Mesenchymal stem cell (in vitro differentiated cells and primary cell): ENCODE measurements around the gene ACSF2.

Experiments
- DNase-seq: peaks from one replicate; pipeline ENCODE4 v3.0.0-alpha.2; 2013
- H2AFZ ChIP-seq: one replicate; pipeline ENCODE4 v1.6.1; 2013; ENCODE audit warnings: low read depth, mild to moderate bottlenecking, control low read depth, inconsistent platforms, low read length, moderate library complexity
- H2AK5ac ChIP-seq: 2 replicates; pipeline ENCODE4 v1.6.1; 2013; ENCODE audit warnings: low read length, moderate library complexity, mild to moderate bottlenecking, inconsistent platforms; ENCODE audit not compliant: severe bottlenecking
- H2BK120ac ChIP-seq: one replicate; pipeline ENCODE4 v1.6.1; 2013; ENCODE audit warnings: low read depth, mild to moderate bottlenecking, inconsistent platforms, low read length, moderate library complexity
- H2BK12ac ChIP-seq, 2 experiments: one replicate each; pipeline ENCODE4 v1.6.1; 2013; ENCODE audit warnings: inconsistent platforms in 2 of 2, low read length in 2 of 2, mild to moderate bottlenecking in 2 of 2, moderate library complexity in 2 of 2, control low read depth in 1 of 2
- H2BK15ac ChIP-seq: one replicate; pipeline ENCODE4 v1.6.1; 2013; ENCODE audit warnings: mild to moderate bottlenecking, low read depth, inconsistent platforms; ENCODE audit not compliant: poor library complexity, severe bottlenecking
- H2BK5ac ChIP-seq: 2 replicates; pipeline ENCODE4 v1.6.1; 2013; ENCODE audit warnings: low read depth, mild to moderate bottlenecking, low read length, control low read depth, inconsistent platforms; ENCODE audit not compliant: poor library complexity, severe bottlenecking
- H3K14ac ChIP-seq, 2 experiments: one replicate each; pipeline ENCODE4 v1.6.1; 2013; ENCODE audit warnings: inconsistent platforms in 2 of 2, low read length in 2 of 2, control low read depth in 1 of 2, mild to moderate bottlenecking in 1 of 2, moderate library complexity in 1 of 2
- H3K18ac ChIP-seq, 2 experiments: one replicate each; pipeline ENCODE4 v1.6.1; 2013; ENCODE audit warnings: inconsistent platforms in 2 of 2, low read length in 2 of 2, control low read depth in 1 of 2, low read depth in 1 of 2, mild to moderate bottlenecking in 1 of 2
- H3K23ac ChIP-seq, 2 experiments: one replicate each; pipeline ENCODE4 v1.6.1; 2013; ENCODE audit warnings: inconsistent platforms in 2 of 2, low read length in 2 of 2, mild to moderate bottlenecking in 2 of 2, moderate library complexity in 2 of 2, control low read depth in 1 of 2
- H3K27ac ChIP-seq: 2 replicates; pipeline ENCODE4 v1.5.1; 2013; ENCODE audit warnings: mild to moderate bottlenecking, moderate library complexity, low read length, control low read depth, inconsistent platforms; ENCODE audit not compliant: poor library complexity, severe bottlenecking
- H3K27me3 ChIP-seq, 2 experiments: 2 replicates each; pipeline versions ENCODE4 v1.6.1 to v1.7.0; 2013; ENCODE audit warnings: low read length in 2 of 2, mild to moderate bottlenecking in 2 of 2, moderate library complexity in 2 of 2, control low read depth in 1 of 2, inconsistent platforms in 1 of 2; ENCODE audit not compliant: control insufficient read depth in 1 of 2, insufficient read depth in 1 of 2
- H3K36me3 ChIP-seq, 2 experiments: 2 replicates each; pipeline versions ENCODE4 v1.6.1 to v1.7.0; 2013; ENCODE audit warnings: low read length in 2 of 2, control low read depth in 1 of 2, inconsistent platforms in 1 of 2, low read depth in 1 of 2, mild to moderate bottlenecking in 1 of 2; ENCODE audit not compliant: insufficient read depth in 2 of 2, control insufficient read depth in 1 of 2
- H3K4ac ChIP-seq, 2 experiments: one replicate each; pipeline ENCODE4 v1.6.1; 2013; ENCODE audit warnings: inconsistent platforms in 2 of 2, low read length in 2 of 2, mild to moderate bottlenecking in 2 of 2, moderate library complexity in 2 of 2, control low read depth in 1 of 2, low read depth in 1 of 2
- H3K4me1 ChIP-seq: 2 replicates; pipeline ENCODE4 v1.6.1; 2013; ENCODE audit warnings: low read depth, low read length, control low read depth; ENCODE audit not compliant: control insufficient read depth, insufficient read depth
- H3K4me2 ChIP-seq: 2 replicates; pipeline ENCODE4 v1.6.1; 2013; ENCODE audit warnings: low read length, mild to moderate bottlenecking, inconsistent platforms; ENCODE audit not compliant: poor library complexity, severe bottlenecking
- H3K4me3 ChIP-seq, 2 experiments: 2 replicates each; pipeline versions ENCODE4 v1.5.1 to v1.7.0; 2013; ENCODE audit warnings: low read length in 2 of 2, mild to moderate bottlenecking in 2 of 2, control low read depth in 1 of 2, low read depth in 1 of 2; ENCODE audit not compliant: insufficient read depth in 1 of 2
- H3K79me1 ChIP-seq: replicated peaks from 2 replicates; pipeline ENCODE4 v1.6.1; 2013; ENCODE audit warnings: mild to moderate bottlenecking, control low read depth, low read length, inconsistent platforms; ENCODE audit not compliant: poor library complexity, severe bottlenecking
- H3K9ac ChIP-seq: 2 replicates; pipeline ENCODE4 v1.7.0; 2013; ENCODE audit warnings: mild to moderate bottlenecking, low read length, moderate library complexity
- H3K9me3 ChIP-seq: 2 replicates; pipeline ENCODE4 v1.7.0; 2013; ENCODE audit warnings: mild to moderate bottlenecking, low read length; ENCODE audit not compliant: control insufficient read depth
- H4K8ac ChIP-seq: one replicate; pipeline ENCODE4 v1.6.1; 2013; ENCODE audit warnings: inconsistent platforms, mild to moderate bottlenecking, low read length, moderate library complexity
- H4K91ac ChIP-seq: one replicate; pipeline ENCODE4 v1.6.1; 2013; ENCODE audit warnings: mild to moderate bottlenecking, low read length, inconsistent platforms
- WGBS: methylation state at CpG from one replicate; pipeline ENCODE4 v1.1.7; 2013; ENCODE audit warnings: mixed read lengths; 5-methylcytosine and 5-hydroxymethylcytosine counted together

ACSF2 gene

DNA sequence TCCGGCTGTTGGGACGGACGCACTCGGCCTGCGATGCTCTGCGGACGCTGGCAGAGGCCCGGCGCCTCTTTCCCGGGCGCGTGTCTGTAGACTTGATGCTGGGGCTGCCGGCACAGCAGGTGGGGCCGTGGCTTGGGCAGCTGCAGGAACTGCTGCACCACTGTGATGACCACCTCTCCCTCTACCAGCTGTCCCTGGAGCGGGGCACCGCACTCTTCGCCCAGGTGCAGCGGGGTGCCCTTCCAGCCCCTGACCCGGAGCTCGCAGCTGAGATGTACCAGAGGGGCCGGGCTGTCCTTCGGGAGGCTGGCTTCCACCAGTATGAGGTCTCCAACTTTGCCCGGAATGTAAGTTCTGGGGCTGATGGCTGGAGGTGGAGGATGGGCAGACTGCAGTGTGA is 56.1 kb downstream of the ACSF2 start:
- Histone ChIP-seq H3K79me1 (peaks cover 25% of the 10 kb centered on the region), H2AFZ (no peak overlapping the region), H3K14ac (no peak overlapping the region), H3K36me3 (peaks cover 38 to 43% of the 10 kb centered on the region in 2 experiments), H3K18ac (peak overlapping the region in 1 of 2 experiments; percentile 26), H3K4me1 (peaks cover 12% of the 10 kb centered on the region), H3K9ac (peak overlapping the region; percentile 62), H2BK15ac (no peak overlapping the region), H2BK12ac (peak overlapping the region in 1 of 2 experiments; percentile 93), H2BK5ac (no peak overlapping the region), H3K4me3 (no peak overlapping the region), H3K27me3 (no peaks in the 10 kb centered on the region), H3K23ac (no peak overlapping the region), H3K4me2 (no peak overlapping the region), H4K91ac (peak overlapping the region; percentile 49), H2AK5ac (peak overlapping the region; percentile 47), H3K4ac (no peak overlapping the region), H3K27ac (no peak overlapping the region), H4K8ac (peak overlapping the region; percentile 19), H2BK120ac (no peak overlapping the region), H3K9me3 (no peaks in the 10 kb centered on the region)
- WGBS: 90% methylated on average over 23 of the region's 23 CpGs
- no peak for DNase-seq

DNA sequence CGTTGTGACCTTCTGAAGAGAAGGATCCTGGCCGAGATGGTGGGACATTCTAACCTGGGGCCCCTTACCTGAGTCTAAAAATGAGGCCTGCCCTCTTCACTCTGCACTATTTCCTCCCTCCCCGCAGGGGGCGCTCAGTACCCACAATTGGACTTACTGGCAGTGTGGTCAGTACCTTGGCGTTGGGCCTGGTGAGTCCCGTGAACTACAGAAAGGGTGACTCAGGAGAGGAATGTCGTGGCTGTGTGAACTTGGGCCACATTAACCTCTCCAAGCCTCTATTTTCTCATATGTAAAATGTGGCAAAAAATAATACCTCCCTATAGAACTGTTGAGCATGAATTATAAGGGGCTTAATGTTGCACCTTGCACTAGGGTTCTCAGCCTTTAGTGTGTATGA is 56.5 kb downstream of the ACSF2 start:
- WGBS: 4% methylated on average over 4 of the region's 7 CpGs
- no peak overlapping the region for H3K23ac ChIP-seq
- peak overlapping the region; percentile 40 for H3K27ac ChIP-seq
- no peak overlapping the region for H2BK120ac ChIP-seq
- peaks cover 12% of the 10 kb centered on the region for H3K4me1 ChIP-seq
- H3K4ac ChIP-seq: no peak overlapping the region
- H2BK12ac ChIP-seq: peak overlapping the region in 1 of 2 experiments; percentile 93
- H3K4me2 ChIP-seq: no peak overlapping the region
- H3K4me3 ChIP-seq: peak overlapping the region in 1 of 2 experiments; percentile 19
- peak overlapping the region in 1 of 2 experiments; percentile 24 for H3K18ac ChIP-seq
- H3K27me3 ChIP-seq: no peaks in the 10 kb centered on the region
- no peak overlapping the region for H2AFZ ChIP-seq
- H4K8ac ChIP-seq: no peak overlapping the region
- no peak overlapping the region for H3K14ac ChIP-seq
- no peaks in the 10 kb centered on the region for H3K9me3 ChIP-seq
- H2AK5ac ChIP-seq: no peak overlapping the region
- H2BK15ac ChIP-seq: no peak overlapping the region
- H3K36me3 ChIP-seq: peaks cover 42 to 47% of the 10 kb centered on the region in 2 experiments
- no peak overlapping the region for H2BK5ac ChIP-seq
- no peak overlapping the region for H4K91ac ChIP-seq
- H3K79me1 ChIP-seq: peaks cover 25% of the 10 kb centered on the region
- peak overlapping the region; percentile 86 for H3K9ac ChIP-seq
- peak; percentile 96 for DNase-seq

GRCh38 chr17:50483266-50483665 is 57.2 kb downstream of the ACSF2 start:
- Histone ChIP-seq H2AFZ (no peak overlapping the region), H3K36me3 (peaks cover 46 to 48% of the 10 kb centered on the region in 2 experiments), H4K8ac (peak overlapping the region; percentile 7), H2BK15ac (peak overlapping the region; percentile 73), H2BK12ac (no peak overlapping the region), H4K91ac (no peak overlapping the region), H2BK120ac (peak overlapping the region; percentile 24), H3K4me1 (peaks cover 11% of the 10 kb centered on the region), H3K27me3 (no peaks in the 10 kb centered on the region), H3K4ac (peak overlapping the region in 1 of 2 experiments; percentile 6), H3K9ac (peak overlapping the region; percentile 86), H3K23ac (no peak overlapping the region), H3K14ac (no peak overlapping the region), H3K9me3 (no peaks in the 10 kb centered on the region), H2BK5ac (no peak overlapping the region), H3K18ac (no peak overlapping the region), H3K4me2 (no peak overlapping the region), H3K79me1 (peaks cover 25% of the 10 kb centered on the region), H3K4me3 (no peak overlapping the region), H3K27ac (no peak overlapping the region), H2AK5ac (no peak overlapping the region)
- DNase-seq: no peak
- WGBS: 92% methylated on average over 5 of the region's 5 CpGs

- Histone ChIP-seq H3K9ac (peak overlapping the region; percentile 86), H2BK15ac (no peak overlapping the region), H4K8ac (no peak overlapping the region), H2BK12ac (no peak overlapping the region), H4K91ac (no peak overlapping the region), H3K4me3 (no peak overlapping the region), H3K79me1 (peaks cover 24% of the 10 kb centered on the region), H2BK120ac (no peak overlapping the region), H2AK5ac (no peak overlapping the region), H3K27ac (no peak overlapping the region), H3K36me3 (peaks cover 45 to 48% of the 10 kb centered on the region in 2 experiments), H3K27me3 (no peaks in the 10 kb centered on the region), H3K18ac (no peak overlapping the region), H3K9me3 (no peaks in the 10 kb centered on the region), H2BK5ac (no peak overlapping the region), H3K4me2 (no peak overlapping the region), H3K4me1 (peaks cover 8% of the 10 kb centered on the region), H2AFZ (no peak overlapping the region), H3K23ac (no peak overlapping the region), H3K14ac (no peak overlapping the region), H3K4ac (no peak overlapping the region)
- no peak for DNase-seq
- 97% methylated on average over 11 of the region's 11 CpGs for WGBS
These were observed 58.6 kb downstream of the ACSF2 start for GRCh38 chr17:50484386-50485155.
